Measurements from ENCODE around the gene CDCA5.
"Not testable (repeated sequence)": the region's sequence is repeated elsewhere in the genome, so short reads cannot be mapped to it uniquely, and the experiment has no call there.

Gene CDCA5

DNA sequence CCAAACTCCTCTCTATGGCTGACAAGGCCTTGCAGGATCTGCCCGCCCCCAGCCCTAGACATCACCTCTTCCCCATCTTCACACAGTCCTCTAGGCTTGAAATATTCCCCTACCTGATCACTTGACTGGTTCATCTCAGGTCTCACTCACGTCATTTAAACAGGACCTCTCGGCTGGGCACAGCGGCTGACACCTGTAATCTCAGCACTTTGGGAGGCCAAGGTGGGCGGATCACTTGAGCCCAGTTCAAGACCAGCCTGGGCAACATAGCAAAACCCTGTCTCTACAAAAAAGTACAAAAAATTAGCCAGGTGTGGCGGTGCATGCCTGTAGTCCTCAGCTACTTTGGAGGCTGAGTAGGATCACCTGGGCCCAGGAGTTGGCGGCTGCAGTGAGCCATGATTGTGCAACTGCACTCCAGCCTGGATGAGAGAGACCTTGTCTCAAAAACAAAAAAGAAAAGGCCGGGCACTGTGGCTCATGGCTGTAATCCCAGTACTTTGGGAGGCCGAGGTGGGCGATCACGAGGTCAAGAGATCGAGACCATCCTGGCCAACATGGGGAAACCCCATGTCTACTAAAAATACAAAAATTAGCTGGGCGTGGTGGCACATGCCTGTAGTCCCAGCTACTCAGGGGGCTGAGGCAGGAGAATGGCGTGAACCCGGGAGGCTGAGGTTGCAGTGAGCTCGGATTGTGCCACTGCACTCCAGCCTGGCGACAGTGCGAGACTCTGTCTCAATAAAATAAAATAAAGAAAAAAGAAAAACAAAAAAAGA is 35.2 kb upstream of the CDCA5 start:
- not testable (repeated sequence) for DNase-seq

DNA sequence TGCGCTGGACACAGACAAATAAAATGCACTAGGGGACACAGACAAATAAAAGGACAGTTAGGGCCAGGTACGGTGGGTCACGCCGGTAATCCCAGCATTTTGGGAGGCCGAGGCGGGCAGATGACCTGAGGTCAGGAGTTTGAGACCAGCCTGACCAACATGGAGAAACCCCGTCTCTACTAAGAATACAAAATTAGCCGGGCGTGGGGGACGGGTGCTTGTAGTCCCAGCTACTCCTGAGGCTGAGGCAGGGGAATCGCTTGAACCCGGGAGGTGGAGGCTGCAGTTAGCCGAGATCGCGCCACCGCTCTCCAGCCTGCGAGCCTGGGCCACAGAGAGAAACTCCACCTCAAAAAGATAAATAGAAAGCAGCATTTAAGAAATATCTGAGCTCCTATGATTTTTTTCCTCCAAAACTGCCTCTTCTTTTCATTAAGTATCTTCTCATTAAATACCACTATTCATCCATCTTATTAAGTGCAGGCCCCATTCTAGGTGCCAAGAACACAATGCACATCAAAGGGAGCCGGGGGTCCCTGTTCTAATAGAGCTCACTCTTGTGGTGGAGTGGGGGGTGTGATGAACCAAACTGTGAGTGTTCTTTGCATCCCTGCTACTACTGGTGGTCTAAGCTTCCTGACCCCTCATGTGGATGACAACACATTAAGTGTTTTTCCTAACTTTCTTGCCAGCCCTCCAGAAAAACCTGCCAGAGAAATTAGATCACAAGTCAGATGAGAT is 34.4 kb upstream of the CDCA5 start:
- DNase-seq = no peak

DNA sequence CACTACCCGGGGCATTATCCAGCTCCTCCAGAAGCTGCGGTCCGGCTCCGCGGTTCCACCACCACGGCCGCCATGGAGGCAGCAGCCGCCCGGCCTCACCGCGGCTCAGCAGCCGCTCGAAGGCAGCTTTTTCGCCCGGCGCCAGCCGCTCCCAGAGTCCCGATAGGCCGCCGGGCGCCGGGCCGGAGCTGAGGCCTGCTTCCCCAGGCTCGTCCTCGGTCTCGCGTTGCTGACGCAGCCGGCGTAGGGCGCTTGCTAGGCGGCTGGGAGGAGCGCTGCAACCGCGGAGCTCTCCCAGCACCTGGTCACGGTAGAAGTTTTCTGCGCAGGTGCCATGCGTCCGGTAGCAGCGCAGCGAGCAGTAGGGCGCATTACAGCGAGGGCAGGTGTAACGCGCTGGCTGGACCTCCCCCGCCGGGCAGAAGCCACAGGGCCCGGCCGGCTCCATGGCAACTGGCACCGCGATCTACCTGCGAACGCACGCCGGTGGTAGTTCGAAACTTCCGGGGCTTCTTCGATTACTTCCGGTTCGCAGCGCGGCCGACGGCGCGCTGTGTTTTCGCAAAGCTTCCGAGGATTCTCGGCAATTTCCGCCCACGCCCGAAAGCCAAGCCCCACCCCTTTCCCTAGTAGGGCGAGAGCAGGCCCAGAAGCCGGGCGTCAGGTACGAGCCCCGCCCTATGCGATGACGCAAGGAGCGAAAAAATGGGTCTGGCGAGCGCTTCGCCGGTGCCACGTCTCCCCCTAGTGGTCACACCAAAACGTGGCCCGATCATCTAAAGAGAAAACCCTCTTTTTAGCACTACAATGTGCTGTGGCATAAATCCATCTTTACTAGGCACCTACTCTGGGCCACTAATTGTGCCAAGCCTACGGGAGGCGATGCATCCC is 33.6 kb upstream of the CDCA5 start, which contains the start of gene ZNHIT2:
Gene ZNHIT2, minus strand, starts transcription at position 496 of the 891 bp plus-strand sequence. Its CDS starts 48 bp downstream, at position 448.
- DNase-seq = peak; percentile 99

DNA sequence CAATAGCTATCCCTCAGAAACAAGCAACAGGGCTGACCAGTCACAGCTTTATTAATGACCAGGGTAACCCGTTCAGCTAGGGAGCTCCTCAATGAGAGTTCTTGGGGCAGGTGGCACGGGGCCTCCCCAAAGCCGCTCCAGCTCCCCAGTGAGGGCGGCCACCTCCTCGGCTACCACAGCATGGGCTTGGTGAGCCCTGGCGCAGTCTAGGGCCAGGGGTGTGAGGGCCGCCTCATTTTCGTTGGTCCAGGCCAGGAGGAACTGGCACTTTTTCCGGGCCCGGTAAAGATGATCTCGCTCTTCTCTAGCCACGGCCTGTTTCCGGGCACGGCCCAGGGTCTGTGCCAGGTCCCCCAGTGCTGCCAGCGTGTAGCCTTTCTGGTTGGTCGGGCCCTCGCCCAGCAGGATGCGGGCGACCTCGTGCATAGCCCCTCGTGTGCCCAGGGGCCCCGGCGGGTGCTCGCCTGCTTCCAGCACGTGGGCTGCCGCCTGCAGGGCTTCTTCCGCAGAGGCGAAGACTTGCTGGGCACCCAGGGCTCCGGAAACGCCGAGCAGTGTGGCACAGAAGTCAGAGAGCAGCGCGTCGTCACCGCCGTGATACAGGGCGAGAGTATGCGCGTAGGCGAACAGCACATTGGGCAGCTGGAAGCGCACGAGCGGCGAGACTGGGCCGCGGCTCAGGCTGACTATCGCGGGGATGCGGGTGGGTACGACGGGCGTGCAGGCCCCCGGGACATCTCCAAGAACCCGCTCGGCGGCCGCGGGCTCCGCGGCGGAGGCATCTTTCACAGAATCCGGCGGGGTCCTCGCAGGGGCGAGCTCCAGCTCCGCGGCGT is 32.7 kb upstream of the CDCA5 start:
- DNase-seq = peak; percentile 44

DNA sequence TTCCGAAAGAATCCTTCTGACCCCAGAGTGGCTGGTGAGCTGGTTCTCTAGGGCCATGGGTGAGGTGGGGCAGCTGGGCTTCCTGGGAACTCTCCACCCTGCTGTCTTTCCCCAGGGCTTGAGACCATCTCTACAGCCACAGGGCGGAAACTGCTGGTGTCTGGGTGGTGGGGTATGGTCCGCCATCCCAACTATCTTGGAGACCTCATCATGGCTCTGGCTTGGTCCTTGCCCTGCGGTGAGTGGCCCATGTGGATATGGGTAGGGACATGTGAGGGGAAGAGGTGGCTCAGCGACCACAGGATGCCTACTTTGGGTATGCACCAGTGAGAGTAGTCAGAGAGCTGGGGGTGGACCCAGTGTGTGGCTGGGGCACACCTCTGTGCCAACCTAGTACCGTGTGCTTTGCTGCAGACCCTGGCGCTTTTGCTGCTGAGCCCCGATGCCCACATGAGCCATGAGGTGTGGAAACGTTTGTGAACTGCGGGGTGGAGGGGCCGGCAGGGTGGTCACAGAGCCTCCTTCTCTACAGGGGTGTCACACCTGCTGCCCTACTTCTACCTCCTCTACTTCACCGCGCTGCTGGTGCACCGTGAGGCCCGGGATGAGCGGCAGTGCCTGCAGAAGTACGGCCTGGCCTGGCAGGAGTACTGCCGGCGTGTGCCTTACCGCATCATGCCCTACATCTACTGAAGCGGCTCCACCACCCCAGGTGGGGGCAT is 31.7 kb upstream of the CDCA5 start:
- no peak for DNase-seq

GRCh38 chr11:65114538-65115171 is 30.8 kb upstream of the CDCA5 start:
- DNase-seq = no peak

DNA sequence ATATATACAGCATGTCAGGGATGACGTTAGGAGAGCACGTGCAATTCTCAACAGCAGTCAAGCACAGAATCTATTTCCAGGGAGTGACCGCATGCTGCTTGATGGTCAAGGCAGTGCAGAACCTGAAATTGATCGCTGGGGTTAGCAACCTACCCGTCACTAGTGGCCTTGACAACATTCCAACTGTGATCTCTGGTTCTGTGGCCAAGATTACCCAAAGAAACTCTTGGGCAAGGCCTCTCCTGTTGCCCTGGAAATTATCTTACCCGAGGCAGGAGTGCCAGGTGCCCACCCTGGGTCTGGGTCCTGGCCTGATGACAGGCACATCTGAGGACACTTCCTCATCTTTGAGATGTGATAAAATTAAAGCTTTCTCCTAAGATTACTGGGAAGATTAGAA is 30.0 kb upstream of the CDCA5 start:
- DNase-seq = no peak

DNA sequence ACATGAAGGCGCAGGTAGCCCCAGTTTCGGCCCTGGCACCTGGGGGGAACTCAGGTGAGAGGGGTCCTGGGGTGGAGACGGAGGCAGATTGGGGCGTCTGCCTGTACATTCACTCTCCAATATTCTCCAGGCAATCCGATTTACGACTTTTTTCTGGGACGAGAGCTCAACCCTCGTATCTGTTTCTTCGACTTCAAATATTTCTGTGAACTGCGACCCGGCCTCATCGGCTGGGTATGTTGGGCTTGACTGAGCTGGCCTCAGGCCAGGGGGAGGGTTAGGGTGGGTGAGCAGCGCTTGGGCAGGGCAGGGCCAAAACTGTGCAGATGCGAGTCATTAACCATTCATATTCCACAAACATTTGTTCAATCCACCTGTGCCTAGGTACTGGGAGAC is 29.5 kb upstream of the CDCA5 start:
- no peak for DNase-seq

- peak; percentile 76 for DNase-seq
These were observed 28.9 kb upstream of the CDCA5 start for GRCh38 chr11:65112546-65113360.

DNA sequence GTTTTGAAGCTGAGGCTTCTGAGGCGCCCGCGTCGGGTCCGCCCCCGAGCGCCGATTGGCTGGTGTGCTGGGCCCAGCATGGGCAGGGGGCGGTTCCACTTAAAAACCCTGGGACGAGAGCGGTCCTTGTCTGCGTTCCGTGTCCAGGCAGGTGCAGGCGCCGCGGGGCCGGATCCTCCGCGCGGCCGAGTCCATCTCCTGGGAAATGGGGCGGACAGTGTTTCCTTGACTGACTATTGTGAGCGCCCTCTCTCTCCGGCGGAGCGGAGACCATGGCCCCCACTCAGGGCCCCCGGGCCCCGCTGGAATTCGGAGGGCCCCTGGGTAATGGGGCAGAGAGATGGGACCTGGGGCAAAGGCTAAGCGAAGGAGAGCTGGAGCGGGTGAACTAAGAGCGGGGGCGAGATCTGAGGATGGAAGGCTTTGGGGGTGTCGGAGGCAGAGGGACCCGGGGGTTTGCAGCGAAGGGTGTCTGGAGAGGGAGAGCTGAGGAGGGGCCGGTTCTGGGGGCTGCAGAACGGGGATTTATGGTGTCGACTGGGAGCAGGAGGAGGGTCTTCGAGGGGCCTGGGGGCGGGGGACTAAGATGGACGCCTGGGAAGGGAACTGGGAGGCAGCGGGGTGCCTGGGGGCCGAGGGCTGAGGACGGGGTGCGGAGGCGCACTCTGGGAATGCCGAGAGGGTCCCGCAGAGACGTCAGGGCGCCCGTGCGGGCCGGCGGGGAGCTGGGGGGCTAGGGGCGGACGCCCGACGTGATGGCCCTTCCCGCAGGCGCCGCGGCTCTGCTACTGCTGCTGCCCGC is 28.1 kb upstream of the CDCA5 start, which contains the start of gene TM7SF2:
Gene TM7SF2, plus strand, starts transcription at position 129 of the 802 bp plus-strand sequence. Its CDS starts 144 bp downstream, at position 273.
- peak; percentile 93 for DNase-seq

DNA sequence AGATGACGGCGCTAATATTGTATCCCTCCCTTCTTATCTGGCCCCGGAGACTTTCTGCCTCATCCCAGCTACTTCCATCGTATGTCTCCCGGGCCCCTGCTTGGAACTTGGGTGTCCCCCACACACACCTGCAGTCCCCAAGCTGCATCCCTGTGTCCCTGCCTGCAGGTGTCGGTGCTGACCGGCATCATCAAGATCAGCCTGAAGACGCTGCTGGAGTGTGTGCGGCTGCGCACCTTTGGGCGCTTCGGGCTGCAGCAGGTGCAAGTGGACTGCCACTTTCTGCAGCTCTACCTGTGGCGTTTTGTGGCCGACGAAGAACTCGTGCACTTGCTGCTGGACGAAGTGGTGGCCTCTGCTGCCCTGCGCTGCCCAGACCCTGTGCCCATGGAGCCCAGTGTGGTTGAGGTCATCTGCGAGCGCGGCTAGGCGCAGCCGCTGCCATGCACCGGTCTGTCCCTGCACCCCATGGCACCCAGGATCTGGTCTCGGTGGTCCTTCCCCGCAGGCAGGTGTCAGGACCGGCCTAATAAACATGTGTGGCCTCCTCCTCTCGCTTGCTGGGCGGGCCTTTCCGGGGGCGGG is 27.4 kb upstream of the CDCA5 start:
- no peak for DNase-seq

- peak; percentile 99 for DNase-seq
These were observed 26.6 kb upstream of the CDCA5 start for GRCh38 chr11:65110354-65110861.

GRCh38 chr11:65109231-65110198 is 25.7 kb upstream of the CDCA5 start:
- DNase-seq = no peak

GRCh38 chr11:65108469-65109123 is 24.8 kb upstream of the CDCA5 start:
- DNase-seq = no peak

DNA sequence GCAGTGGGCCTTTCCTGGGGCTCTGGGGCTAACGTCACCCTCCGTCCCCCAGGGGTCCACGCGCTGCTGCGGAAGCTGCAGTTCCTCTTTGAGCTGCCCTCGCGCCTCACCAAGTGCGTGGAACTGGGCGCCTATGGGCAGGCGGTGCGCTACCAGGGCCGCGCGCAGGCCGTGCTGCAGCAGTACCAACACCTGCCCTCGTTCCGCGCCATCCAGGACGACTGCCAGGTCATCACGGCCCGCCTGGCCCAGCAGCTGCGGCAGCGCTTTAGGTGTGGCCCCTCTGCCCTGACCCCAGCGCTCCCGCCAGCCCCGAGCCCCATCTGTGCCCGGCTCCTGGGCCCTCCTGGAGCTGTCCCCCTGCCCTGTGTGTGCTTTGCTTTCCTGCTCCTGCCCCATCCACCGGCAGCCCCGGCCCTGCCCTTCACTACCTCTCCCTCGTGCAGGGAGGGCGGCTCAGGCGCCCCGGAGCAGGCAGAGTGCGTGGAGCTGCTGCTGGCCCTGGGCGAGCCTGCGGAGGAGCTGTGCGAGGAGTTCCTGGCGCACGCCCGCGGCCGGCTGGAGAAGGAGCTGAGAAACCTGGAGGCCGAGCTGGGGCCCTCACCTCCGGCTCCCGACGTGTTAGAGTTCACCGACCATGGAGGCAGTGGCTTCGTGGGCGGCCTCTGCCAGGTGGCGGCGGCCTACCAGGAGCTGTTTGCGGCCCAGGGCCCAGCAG is 24.1 kb upstream of the CDCA5 start:
- no peak for DNase-seq

DNA sequence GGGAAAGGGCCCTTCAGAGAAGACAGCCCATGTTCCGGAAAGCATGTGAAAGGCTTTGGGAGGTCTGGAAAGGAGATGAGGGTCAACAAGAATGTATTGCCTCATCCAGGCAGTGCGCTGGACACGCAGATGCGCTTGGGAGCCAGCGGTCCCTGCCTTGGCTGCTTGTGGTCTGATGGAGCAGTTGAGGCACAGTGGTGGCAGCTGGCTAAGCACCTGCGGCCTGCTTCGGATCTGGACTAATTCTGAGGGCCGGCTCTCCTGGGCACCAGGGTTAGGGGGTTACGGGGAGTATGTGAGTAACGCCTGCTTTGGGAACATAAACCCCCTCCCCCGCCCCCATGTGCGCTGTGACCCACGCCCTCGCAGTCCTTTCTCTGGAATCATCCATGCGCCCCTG is 23.2 kb upstream of the CDCA5 start:
- no peak for DNase-seq
